Body of pancreas (tissue), 4 donors: ENCODE results near the gene STX8. TPM values are rescaled to one million over a fixed set of nuclear protein-coding genes. Genes with fewer than 3 reads are reported as not detected.

ENCODE experiments used
- ATAC-seq: fragments of 150-250 bp; one replicate; pipeline ENCODE4 v1.9.1; 2016
- DNase-seq, 4 donors: peaks; one replicate each; pipeline ENCODE4 v3.0.0-alpha.2; 2019
- H3K27ac ChIP-seq, 4 donors: fragments of 200-600 bp; sonication (generic); 1 replicate in 3 of 4; 2 replicates in 1 of 4; pipeline versions ENCODE4 v1.5.1 to v1.6.1; 2016 to 2019; ENCODE audit warnings: mild to moderate bottlenecking in 1 of 4, mixed read lengths in 1 of 4, moderate library complexity in 1 of 4
- H3K27me3 ChIP-seq, 2 donors: fragments of 200-600 bp; sonication (generic); one replicate each; pipeline ENCODE4 v1.6.0; 2016; ENCODE audit warnings: mild to moderate bottlenecking in 1 of 2
- H3K36me3 ChIP-seq, 2 donors: fragments of 200-600 bp; sonication (generic); replicated peaks in 1 of 2; 2 replicates each; pipeline ENCODE4 v1.5.1; 2016; ENCODE audit warnings: low read depth in 2 of 2; ENCODE audit not compliant: insufficient read depth in 1 of 2
- H3K4me1 ChIP-seq: fragments of 200-600 bp; sonication (generic); one replicate; pipeline ENCODE4 v1.6.0; 2016
- H3K4me3 ChIP-seq, 2 donors: fragments of 200-600 bp; sonication (generic); 1 replicate in 1 of 2; 2 replicates in 1 of 2; pipeline ENCODE4 v1.5.1; 2016 to 2019
- H3K9me3 ChIP-seq, 3 donors: fragments of 200-600 bp; sonication (generic); 1 replicate in 2 of 3; 2 replicates in 1 of 3; pipeline ENCODE4 v1.5.1; 2016
- POLR2A ChIP-seq, 3 donors: fragments of 450-650 bp; IDR thresholded peaks; one replicate each; pipeline ENCODE4 v1.6.1; 2016; ENCODE audit warnings: antibody characterized with exemption in 3 of 3, mild to moderate bottlenecking in 2 of 3
- WGBS, 2 donors: methylation state at CpG; one replicate each; pipeline ENCODE4 v1.1.5; 2017; 5-methylcytosine and 5-hydroxymethylcytosine counted together
- intact Hi-C: fragments of 100-400 bp; cut with DNase I; formaldehyde crosslinking; loops from one replicate; pipeline ENCODE4 v1.15.1; 2023
- small RNA-seq: library from RNA; depleted of rRNA; stranded (forward); fragments of <200 nt; gene quantifications from one replicate; pipeline ENCODE3, GENCODE V24; 2016
- total RNA-seq, 2 donors: library from RNA; depleted of rRNA; stranded (reverse); fragments of >200 nt; gene quantifications; one replicate each; pipeline ENCODE4 v1.1.0, GENCODE V29; 2016
- TF ChIP-seq, protein P1 (sequence below), 7 experiments: fragments of 450-650 bp in 4 of 7; fragments of 200-600 bp in 3 of 7; sonication (generic) in 3 of 7; IDR thresholded peaks; one replicate each; pipeline ENCODE4 v1.5.1; 2016 to 2019; ENCODE audit warnings: antibody characterized with exemption in 7 of 7

The STX8 gene
- total RNA-seq, 2 donors from 2014 or later, result 32.2 to 37.6 TPM

DNA sequence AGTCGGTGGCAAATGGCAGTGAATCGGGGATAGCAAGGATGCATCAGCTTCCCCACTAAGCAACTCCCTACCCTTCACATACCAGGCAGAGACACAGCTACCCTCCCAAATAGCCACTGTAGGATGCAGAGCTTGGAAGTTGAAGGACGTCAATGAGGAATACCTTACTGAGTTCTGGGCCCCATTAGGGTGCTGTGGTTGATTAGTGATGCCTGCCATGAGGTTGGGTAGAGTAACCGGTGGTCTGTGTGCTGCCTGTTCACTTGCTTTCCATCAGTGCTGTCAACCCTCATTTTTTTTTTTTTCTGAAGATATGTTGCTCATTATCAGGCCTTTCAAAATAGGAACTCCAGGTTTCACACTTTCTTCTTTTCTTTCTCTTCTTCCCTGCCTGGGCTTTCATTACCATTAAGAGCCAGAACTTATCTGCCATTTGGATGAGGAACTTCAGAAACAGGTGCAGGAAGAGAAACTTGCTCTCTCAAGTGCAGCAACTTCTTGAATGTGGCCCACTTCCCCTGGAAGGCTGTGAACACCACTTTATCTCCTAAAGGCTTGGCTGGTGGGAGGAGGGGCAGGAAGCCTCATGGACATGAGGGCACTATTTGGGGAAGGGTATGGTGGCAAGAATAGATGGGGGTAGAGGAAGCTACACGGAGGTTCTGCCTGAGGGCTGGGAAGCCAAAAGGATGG is 370.8 kb downstream of the STX8 start:
- no peaks in the 10 kb centered on the region for H3K36me3 ChIP-seq
- H3K4me1 ChIP-seq, result no peaks in the 10 kb centered on the region
- WGBS, 2 donors, result 71 to 75% methylated on average over 5 of the region's 5 CpGs
- no peaks in the 10 kb centered on the region for H3K9me3 ChIP-seq
- ATAC-seq, result no peak
- TF ChIP-seq POLR2A (IDR thresholded peaks at IDR 0.05), result no peak
- TF ChIP-seq, protein P1, sequence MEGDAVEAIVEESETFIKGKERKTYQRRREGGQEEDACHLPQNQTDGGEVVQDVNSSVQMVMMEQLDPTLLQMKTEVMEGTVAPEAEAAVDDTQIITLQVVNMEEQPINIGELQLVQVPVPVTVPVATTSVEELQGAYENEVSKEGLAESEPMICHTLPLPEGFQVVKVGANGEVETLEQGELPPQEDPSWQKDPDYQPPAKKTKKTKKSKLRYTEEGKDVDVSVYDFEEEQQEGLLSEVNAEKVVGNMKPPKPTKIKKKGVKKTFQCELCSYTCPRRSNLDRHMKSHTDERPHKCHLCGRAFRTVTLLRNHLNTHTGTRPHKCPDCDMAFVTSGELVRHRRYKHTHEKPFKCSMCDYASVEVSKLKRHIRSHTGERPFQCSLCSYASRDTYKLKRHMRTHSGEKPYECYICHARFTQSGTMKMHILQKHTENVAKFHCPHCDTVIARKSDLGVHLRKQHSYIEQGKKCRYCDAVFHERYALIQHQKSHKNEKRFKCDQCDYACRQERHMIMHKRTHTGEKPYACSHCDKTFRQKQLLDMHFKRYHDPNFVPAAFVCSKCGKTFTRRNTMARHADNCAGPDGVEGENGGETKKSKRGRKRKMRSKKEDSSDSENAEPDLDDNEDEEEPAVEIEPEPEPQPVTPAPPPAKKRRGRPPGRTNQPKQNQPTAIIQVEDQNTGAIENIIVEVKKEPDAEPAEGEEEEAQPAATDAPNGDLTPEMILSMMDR (IDR thresholded peaks at IDR 0.05), result no peak
- intact Hi-C loops, result no loop called here
- no peak overlapping the region for H3K4me3 ChIP-seq
- H3K27ac ChIP-seq, result no peak overlapping the region
- peaks cover 0 to 6% of the 10 kb centered on the region in 2 donors for H3K27me3 ChIP-seq
- DNase-seq, result no peak

DNA sequence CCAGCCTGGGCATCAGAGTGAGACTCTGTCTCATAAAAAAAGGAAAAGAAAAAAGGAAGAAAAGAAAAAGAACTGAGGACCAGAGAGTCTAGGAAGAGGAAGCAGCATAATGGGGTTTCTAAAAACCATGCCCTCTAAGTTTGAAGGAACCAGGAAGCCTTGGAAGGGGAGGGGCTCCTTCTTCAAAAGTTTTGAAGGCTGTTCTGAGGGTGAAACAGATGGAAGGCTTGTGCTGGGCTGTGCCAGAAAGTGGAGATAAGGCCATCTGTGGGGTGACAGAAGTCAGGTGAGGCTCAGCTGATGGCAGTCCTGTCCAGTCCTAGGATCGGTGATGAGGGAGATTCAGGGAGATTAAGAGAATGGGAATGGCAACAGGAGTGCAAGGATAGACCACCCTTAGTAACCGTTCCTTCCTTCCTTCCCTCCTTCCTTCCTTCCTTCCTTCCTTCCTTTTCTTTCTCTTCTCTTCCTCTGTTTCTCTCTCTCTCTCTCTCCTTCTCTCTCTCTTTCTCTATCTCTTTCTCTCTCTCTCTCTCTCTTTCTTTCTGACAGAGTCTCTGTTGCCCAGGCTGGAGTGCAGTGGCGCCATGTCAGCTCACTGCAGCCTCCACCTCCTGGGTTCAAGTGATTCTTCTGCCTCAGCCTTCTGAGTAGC is 371.7 kb downstream of the STX8 start:
- 58 to 79% methylated on average over 3 of the region's 3 CpGs for WGBS, 2 donors
- DNase-seq (no peak), ATAC-seq (no peak)
- Histone ChIP-seq H3K4me1 (no peaks in the 10 kb centered on the region), H3K27me3 (peaks cover 0 to 6% of the 10 kb centered on the region in 2 donors), H3K27ac (no peak overlapping the region), H3K9me3 (no peaks in the 10 kb centered on the region), H3K4me3 (no peak overlapping the region), H3K36me3 (no peaks in the 10 kb centered on the region)
- intact Hi-C loops, result no loop called here
- TF ChIP-seq, protein P1 (IDR thresholded peaks at IDR 0.05), result no peak
- no peak for TF ChIP-seq POLR2A (IDR thresholded peaks at IDR 0.05)

DNA sequence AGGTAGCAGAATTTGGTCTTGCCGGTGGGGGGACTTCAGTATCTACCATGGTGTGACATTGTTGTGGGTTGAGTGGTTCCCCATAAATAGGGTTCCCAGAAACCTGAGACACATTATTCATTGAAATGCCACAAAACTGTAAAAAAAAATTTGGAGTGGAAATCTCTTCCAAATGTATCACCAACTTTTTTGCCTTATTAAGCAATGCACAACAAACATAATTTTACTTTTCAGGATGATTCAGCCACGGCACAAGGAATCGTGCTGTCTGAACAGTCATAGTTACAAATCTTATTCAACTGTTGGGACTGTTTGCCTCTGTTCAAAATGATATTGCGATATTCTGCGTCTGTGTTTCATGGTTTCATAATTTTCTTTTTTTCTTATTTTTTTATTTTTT is 373.1 kb downstream of the STX8 start:
- peaks cover 0 to 6% of the 10 kb centered on the region in 2 donors for H3K27me3 ChIP-seq
- no peaks in the 10 kb centered on the region for H3K36me3 ChIP-seq
- ATAC-seq (no peak), DNase-seq (no peak)
- no peak overlapping the region for H3K4me3 ChIP-seq
- TF ChIP-seq, protein P1 (IDR thresholded peaks at IDR 0.05), result no peak
- no peak for TF ChIP-seq POLR2A (IDR thresholded peaks at IDR 0.05)
- H3K4me1 ChIP-seq, result no peaks in the 10 kb centered on the region
- no peaks in the 10 kb centered on the region for H3K9me3 ChIP-seq
- H3K27ac ChIP-seq, result no peak overlapping the region
- 87 to 94% methylated on average over 5 of the region's 5 CpGs for WGBS, 2 donors
- intact Hi-C loops, result no loop called here

DNA sequence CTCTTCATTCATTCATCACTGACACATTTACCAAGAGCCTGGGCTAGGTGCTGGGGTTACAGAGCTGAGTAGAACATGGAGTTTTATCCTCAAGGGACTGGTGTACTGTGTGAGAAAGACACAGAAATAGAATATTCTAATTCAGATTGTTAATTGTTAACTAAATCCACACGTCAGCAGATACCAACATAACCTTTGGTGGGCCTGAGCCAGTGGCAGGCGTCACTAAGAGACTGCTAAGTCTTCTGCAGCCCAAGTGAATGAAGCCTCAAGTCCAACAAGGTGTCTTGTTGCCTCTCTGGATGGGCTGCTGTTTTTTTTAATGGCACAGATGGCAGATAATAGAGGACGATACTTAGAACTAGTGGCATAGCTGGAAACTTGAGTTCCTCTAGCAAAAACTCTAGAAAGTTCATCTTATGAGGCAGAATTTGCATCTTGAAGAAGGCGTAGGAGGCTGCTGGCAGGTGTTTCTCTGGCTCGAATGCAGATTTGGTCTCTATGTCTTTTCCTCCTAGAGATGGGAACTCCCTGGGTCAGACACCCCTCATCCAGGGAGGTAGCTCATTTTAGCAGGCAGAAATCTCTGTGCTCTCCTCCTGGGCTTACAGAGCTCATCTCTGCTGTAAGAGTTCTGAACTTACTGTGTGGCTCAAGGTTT is 374.8 kb downstream of the STX8 start:
- intact Hi-C loops, result no loop called here
- 63 to 71% methylated on average over 4 to 5 of the region's 5 CpGs for WGBS, 2 donors
- no peak for TF ChIP-seq POLR2A (IDR thresholded peaks at IDR 0.05)
- TF ChIP-seq, protein P1 (IDR thresholded peaks at IDR 0.05), result no peak
- ATAC-seq (no peak), DNase-seq (no peak)
- Histone ChIP-seq H3K4me3 (no peak overlapping the region), H3K27me3 (peaks cover 0 to 5% of the 10 kb centered on the region in 2 donors), H3K9me3 (no peaks in the 10 kb centered on the region), H3K27ac (no peak overlapping the region), H3K4me1 (peaks cover 4% of the 10 kb centered on the region), H3K36me3 (no peaks in the 10 kb centered on the region)

Small RNA genes lying within 50 kb of the gene (small RNA-seq; reads per million reads assigned to genes)
- gene AC005695.3, result not detected

Other genes starting within 250 kb of the STX8 start
- not detected for gene CFAP52, start 822 bp upstream of the STX8 start, total RNA-seq
- 1 to 10 TPM; 4.2 to 6.9 TPM for gene USP43, start 69.7 kb upstream of the STX8 start, total RNA-seq
- gene DHRS7C, start 215.8 kb upstream of the STX8 start, total RNA-seq, result not detected
- gene GSG1L2, start 246.3 kb upstream of the STX8 start, total RNA-seq, result not detected